Stimulated activated naive CD4-positive, alpha-beta T cell (primary cell): Measurements from ENCODE around the gene TYW1B.
"Not testable (repeated sequence)": the region's sequence is repeated elsewhere in the genome, so short reads cannot be mapped to it uniquely, and the experiment has no call there.

Source experiments
- DNase-seq, 6 experiments: peaks; one replicate each; lab custom pipeline; 2025; lab: John Stamatoyannopoulos, UW

TYW1B gene

DNA sequence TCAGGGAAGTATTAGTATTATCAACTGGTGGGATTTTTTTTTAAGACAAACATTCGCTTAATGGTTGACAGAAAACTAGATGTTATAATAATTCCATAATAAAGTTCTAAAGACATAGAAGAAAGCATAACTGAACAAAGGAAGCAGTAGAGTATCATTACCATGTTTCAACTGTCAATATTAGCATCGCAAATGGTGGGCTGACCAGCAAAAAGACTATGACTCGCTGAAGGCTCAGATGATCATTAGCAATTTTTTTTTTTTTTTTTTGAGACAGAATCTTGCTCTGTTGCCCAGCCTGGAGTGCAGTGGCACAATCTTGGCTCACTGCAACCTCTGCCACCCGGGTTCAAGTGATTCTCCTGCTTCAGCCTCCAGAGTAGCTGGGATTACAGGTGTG lies 74.8 kb downstream of the TYW1B start:
- DNase-seq: not testable (repeated sequence)

GRCh38 chr7:72751978-72752377 lies 76.0 kb downstream of the TYW1B start:
- DNase-seq: no peak

- no peak for DNase-seq
These were observed 76.6 kb downstream of the TYW1B start for GRCh38 chr7:72751378-72751777.

- not testable (repeated sequence) for DNase-seq
These were observed 79.4 kb downstream of the TYW1B start for GRCh38 chr7:72748649-72749048.

- not testable (repeated sequence) for DNase-seq
These were observed 83.6 kb downstream of the TYW1B start for GRCh38 chr7:72744244-72744926.

GRCh38 chr7:72743801-72744200 lies 84.2 kb downstream of the TYW1B start:
- not testable (repeated sequence) for DNase-seq

- not testable (repeated sequence) for DNase-seq
These were observed 88.3 kb downstream of the TYW1B start for GRCh38 chr7:72739716-72740115.

DNA sequence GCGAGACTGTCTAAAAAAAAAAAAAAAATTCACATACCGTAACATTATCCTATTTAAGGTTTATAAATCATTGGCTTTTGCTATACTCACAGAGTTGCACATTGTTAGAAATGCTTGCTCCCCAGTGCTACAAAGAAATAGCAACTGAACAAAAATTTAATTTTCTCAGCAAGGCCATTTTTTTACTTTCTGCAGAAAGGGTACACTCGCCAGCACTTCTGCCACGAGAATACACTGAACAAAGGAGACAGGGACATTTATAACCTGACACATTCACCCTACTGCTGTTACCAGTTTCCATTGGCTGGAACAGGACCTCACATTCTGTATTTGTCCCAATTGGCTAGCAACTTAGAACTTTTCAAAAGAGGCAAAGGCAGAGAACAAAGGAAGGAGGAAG lies 92.1 kb downstream of the TYW1B start:
- not testable (repeated sequence) for DNase-seq

DNA sequence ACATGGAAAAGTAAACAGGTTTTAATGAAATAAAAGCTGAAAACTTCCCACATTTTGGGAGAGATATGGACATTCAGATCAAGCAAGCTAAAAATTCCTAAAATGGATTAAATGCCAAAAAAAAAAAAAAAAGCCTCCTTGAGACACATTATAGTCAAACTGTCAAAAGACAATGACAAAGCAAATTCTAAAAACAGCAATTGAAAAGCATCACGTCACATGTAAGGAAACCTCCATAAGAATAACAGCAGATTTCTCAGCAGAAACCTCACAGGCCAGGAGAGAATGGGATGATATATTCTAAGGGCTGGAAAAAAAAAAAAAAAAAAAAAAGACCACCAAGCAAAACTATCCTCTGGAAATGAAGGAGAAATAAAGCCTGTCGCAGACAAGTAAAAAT lies 97.2 kb downstream of the TYW1B start:
- not testable (repeated sequence) for DNase-seq

DNA sequence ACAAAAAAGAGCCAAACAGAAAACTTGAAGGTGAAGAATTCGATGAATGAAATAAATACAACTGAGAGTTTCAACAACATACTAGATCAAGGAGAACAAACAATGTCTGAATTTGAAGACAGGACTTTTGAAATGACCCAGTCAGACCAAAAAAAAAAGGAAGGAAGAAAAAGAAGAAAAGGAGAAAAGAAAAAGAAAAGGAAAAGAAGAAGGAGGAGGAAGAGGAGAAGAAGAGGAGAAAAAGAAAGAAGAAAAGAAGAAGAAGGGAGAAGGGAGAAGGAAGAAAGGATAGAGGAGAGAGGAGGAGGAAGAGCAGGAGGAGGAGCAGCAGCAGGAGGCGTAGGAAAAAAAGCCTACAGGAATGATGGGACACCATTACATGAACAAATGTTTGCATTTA lies 97.6 kb downstream of the TYW1B start:
- DNase-seq: not testable (repeated sequence)

GRCh38 chr7:72729130-72729529 lies 98.9 kb downstream of the TYW1B start:
- not testable (repeated sequence) for DNase-seq

DNA sequence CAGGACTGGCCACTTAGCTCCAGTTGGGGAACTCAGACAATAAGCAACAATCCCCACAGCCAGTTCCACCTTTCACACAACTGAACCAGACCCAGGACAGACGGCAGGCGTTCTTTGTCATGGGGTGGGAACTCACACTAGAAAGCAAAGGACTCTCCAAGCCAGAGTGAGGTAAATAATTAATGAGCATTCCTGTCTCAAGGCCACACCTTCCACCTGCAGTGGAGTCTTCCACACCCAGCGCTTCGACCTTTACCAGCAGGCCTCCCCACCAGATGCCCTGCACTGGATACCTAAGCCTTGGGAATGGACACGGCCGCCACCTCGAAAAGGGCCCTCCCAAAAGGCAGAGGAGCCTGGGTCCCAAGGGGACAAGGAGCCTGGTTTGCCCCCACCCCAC lies 105.3 kb downstream of the TYW1B start:
- not testable (repeated sequence) for DNase-seq

DNA sequence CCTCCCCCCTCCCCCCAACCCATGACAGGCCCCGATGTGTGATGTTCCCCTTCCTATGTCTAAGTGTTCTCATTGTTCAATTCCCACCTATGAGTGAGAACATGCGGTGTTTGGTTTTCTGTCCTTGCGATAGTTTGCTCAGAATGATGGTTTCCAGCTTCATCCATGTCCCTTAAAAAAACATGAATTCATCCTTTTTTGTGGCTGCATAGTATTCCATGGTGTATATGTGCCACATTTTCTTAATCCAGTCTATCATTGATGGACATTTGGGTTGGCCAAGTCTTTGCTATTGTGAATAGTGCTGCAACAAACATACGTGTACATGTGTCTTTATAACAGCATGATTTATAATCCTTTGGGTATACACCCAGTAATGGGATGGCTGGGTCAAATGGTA lies 107.1 kb downstream of the TYW1B start:
- DNase-seq: not testable (repeated sequence)

- DNase-seq: not testable (repeated sequence)
These were observed 110.7 kb downstream of the TYW1B start for GRCh38 chr7:72717252-72717774.

DNA sequence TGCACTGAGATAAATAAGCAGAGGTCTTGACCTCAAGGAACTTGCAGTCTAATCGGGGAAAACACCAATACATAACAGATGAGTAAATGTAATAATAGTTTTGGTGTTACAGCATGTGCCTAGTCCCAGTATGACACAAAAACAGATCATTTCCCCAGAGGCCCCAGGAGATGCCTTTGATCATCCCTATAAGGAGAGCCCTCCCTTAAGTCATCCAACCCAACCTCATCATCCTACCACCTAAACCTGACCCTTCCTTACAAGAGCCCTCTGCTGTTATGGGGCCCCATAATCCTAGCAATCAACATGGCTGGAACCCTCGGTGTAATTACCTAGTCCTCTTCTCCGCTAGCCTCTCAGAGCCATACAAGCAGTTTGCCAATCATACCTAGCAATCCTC lies 116.1 kb downstream of the TYW1B start:
- not testable (repeated sequence) for DNase-seq

DNA sequence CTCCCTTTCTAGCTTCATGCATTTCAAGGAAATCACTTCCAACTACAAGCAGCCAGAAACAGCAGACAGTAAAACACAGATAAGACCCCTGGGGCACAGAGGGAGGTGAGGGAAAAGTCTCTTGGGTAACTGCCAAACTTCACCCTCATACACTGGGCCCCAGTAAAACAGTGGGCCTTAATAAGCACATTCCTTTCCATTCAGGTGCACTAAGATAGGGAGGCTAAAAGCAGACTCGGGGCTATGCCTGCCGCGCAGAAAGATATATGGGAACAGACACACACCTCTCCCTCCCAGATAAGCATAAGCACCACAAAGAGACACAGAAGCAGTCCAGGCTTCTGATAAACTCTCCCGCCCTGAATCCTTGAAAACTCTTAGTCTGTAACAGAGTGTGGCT lies 117.0 kb downstream of the TYW1B start:
- no peak for DNase-seq

DNA sequence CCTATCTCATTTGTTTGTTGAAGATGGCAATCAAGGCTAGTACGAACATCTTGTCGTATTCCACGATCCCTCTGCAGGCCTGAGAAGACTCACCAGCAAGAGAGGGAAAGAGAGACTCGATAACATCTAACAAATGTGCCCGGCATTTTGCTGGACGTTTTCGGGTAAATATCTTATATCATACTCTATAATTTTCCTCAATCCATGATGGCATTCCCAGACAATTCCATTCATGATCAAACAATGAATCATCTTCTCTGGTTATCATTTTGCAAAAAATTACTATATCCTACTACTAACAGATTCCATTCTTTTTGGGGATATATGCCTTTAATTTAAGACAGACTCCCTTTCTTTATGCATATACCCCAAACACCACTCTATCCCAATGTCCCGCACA lies 118.1 kb downstream of the TYW1B start:
- no peak for DNase-seq

DNA sequence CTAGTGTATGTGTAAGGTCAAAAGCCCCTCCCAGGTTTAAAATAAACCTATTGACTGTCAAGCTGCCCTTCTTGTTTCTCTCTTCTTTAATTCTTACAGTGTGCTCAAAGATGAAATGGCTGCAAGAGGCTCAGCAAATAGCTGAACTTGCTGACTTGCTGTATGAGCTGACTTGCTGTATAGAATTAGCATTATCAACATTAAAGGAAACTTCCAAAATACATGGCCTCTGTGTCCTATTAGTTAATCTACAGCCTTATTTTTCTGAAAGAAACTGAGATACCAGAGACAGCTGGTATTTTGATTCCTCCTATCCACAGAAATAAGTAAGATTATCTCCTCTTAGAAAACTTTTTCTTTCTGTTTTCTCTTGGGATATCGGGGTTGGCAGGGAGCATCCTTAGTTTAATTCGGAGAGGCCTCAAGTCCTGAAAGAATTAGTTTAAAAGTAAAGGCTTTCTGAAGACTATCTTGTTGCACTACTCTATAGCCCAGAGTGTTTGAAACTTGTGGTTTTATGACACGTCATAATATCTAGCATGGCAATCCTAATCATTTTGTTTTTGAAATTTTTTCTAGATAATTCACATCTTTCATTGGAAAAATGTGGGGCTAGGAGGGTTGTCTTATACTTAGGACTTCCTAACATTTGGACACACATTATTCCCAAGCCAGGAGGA lies 119.5 kb downstream of the TYW1B start:
- DNase-seq: not testable (repeated sequence)

- no peak for DNase-seq
These were observed 121.5 kb downstream of the TYW1B start for GRCh38 chr7:72706521-72706920.

- not testable (repeated sequence) for DNase-seq
These were observed 122.3 kb downstream of the TYW1B start for GRCh38 chr7:72705693-72706092.

DNA sequence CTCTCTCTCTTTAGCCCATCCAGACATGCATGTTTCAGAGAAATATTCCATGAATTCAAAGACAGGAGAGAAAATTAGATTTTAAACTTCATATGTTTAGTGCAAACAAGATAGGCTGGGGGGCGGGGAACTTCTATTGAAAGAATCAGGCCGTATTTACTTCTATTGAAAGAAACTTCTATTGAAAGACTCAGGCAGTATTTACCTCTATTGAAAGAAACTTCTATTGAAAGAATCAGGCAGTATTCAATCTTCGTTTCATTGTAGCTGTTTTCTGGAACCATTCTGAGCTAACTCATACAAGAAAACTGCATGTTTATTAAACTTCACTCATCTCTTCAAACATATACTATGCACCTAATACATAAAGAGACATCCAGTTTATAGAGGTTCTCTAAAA lies 123.1 kb downstream of the TYW1B start:
- DNase-seq: no peak

GRCh38 chr7:72700548-72700947 lies 127.5 kb downstream of the TYW1B start:
- not testable (repeated sequence) for DNase-seq

DNA sequence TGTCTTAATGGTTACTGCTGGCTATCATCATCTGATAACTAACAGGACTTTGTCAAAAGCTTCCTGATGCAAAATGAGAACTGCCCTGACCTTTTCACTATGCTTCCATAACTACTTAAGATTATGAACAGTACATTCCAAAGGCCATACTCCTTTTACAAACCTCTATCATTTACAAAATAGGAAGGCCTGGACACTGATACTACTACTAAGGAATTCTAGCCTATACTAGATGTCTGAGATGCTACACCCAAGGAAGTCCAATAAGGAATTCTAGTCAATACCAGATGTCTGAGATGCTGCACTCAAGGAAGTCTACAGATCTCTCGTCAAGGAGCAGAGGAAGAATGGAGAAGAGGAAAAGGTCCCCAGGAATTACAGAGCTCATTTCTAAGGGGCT lies 130.9 kb downstream of the TYW1B start:
- not testable (repeated sequence) for DNase-seq
